GM12865 (cell line): Measurements from ENCODE around the gene ZNF69.
"Not testable (repeated sequence)": the region's sequence is repeated elsewhere in the genome, so short reads cannot be mapped to it uniquely, and the experiment has no call there.

Experiments used
- DNase-seq: peaks from one replicate; pipeline ENCODE4 v3.0.0; 2010; ENCODE audit warnings: low read depth
- H3K4me3 ChIP-seq: 2 replicates; pipeline ENCODE4 v1.5.1; 2011; ENCODE audit warnings: mild to moderate bottlenecking, low read depth, low read length, control low read depth
- TF ChIP-seq, protein P1 (sequence below): IDR thresholded peaks from 2 replicates; pipeline ENCODE4 v1.5.1; 2011; ENCODE audit warnings: low read length, control low read depth, low read depth, inconsistent platforms; ENCODE audit not compliant: insufficient read depth; ENCODE audit errors: missing control alignments

The ZNF69 gene

GRCh38 chr19:11887611-11888531 is at the start of gene ZNF69:
Gene ZNF69 (plus strand): TSS chr19:11887782. CDS start chr19:11887924, 142 bp downstream.
- peak within 1 kb of the TSS; percentile 62 for H3K4me3 ChIP-seq
- TF ChIP-seq, protein P1, sequence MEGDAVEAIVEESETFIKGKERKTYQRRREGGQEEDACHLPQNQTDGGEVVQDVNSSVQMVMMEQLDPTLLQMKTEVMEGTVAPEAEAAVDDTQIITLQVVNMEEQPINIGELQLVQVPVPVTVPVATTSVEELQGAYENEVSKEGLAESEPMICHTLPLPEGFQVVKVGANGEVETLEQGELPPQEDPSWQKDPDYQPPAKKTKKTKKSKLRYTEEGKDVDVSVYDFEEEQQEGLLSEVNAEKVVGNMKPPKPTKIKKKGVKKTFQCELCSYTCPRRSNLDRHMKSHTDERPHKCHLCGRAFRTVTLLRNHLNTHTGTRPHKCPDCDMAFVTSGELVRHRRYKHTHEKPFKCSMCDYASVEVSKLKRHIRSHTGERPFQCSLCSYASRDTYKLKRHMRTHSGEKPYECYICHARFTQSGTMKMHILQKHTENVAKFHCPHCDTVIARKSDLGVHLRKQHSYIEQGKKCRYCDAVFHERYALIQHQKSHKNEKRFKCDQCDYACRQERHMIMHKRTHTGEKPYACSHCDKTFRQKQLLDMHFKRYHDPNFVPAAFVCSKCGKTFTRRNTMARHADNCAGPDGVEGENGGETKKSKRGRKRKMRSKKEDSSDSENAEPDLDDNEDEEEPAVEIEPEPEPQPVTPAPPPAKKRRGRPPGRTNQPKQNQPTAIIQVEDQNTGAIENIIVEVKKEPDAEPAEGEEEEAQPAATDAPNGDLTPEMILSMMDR = no peak
- DNase-seq = peak; percentile 36

GRCh38 chr19:11843722-11844121 is 43.9 kb upstream of the ZNF69 start:
- TF ChIP-seq, protein P1 = no peak
- H3K4me3 ChIP-seq = no peak overlapping the region
- DNase-seq = no peak

DNA sequence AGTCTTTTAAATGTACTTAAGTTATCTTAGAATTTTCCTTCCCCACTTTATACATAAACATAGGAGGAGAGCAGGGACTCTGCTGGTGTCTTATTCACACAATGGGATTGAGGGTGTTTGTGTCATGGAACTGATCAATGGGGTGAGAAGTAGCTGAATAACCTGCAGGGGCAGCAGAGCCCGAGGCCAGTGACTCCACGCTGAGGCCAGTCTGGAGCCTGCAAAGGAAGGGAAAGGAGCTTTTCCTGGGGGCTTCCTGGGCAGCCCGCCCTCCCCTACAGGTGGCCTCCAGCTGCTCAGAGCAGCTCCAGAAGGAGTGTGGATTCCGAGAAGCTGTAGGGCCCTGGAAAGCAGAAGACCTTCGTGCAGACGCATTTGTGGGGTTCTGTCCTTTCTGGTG is 40.0 kb upstream of the ZNF69 start:
- H3K4me3 ChIP-seq, DNase-seq: not testable (repeated sequence)

- peak overlapping the region; percentile 51; the same call in 1 of the 2 replicates for H3K4me3 ChIP-seq
- TF ChIP-seq, protein P1 = no peak
Observed at GRCh38 chr19:11848200-11848593, 39.4 kb upstream of the ZNF69 start.

DNA sequence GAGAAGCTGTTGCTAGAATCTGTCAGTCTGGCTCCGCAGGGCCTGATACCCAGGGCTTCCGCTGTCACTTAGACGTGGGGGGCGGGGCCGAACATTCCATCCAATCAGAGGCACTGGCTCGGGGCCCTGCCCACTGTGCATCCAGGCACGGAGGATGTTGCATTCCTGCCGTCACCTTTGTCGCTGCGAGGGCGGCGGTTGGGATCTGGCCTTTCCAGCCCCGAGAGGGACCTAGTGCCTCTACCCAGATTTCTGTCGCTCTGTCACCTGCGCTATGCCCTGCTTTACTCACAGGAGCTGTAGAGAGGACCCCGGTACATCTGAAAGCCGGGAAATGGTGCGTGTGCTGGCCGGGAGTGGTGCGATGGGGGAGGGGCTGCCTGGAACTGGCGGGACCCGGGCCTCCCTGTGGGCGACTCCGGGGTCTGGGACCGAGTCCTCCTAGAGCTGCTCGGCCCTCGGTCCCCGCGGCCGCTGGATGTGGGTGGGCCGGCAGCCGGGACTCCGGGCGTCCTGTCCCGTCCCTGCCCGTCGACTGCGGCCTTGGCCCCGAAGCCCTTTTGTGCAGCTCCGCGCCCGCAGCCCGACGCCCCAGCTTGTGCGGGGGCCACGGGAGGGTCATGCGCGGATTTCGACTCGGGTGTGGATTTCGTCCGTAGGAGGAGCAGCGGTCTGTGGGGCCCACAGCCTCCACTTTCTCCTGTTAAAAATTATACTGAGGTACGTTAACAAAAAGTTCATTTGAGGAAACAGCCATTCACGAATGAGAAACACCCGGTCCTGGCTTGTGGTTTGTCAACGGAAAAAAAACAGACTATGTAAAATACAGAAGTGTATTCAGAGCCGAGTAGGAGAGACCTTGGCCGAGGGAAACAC is 38.8 kb upstream of the ZNF69 start, which contains the start of gene ZNF439:
ZNF439 (plus strand) TSS at position 133 of the 876 bp plus-strand sequence; CDS start at position 275, 142 bp downstream.
- TF ChIP-seq, protein P1 = no peak
- peak; percentile 73 for DNase-seq
- H3K4me3 ChIP-seq = peak within 1 kb of the TSS; percentile 51

More at GRCh38 chr19:11848200-11848593, 39.4 kb upstream of the ZNF69 start:
- DNase-seq = no peak

GRCh38 chr19:11850289-11850688 is 37.3 kb upstream of the ZNF69 start:
- H3K4me3 ChIP-seq, DNase-seq: not testable (repeated sequence)

DNA sequence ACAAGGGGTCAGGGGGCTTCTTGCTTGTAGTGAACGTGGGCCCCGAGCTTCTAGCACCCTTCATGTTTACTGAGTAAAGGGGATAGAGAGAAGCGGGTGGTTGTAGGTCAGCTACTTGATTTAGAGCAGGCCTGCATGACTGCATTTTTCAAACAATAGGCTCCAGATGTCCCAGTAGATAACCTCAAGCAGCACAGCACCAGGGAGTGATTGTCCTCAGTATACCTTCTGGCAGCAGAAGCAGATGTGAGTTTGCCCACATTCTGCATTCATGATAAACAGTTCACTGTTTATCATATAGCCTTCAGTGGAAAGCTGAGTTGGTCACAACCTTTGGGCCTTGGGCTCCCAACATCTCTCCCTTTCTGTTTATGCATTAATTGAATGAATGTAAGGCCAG is 34.2 kb upstream of the ZNF69 start:
- TF ChIP-seq, protein P1 = no peak
- no peak overlapping the region for H3K4me3 ChIP-seq
- no peak for DNase-seq
